CD14-positive monocyte (primary cell): ENCODE measurements around the gene RNF151. TPM values are rescaled to one million over a fixed set of nuclear protein-coding genes. Genes with fewer than 3 reads are reported as not detected.

Experiments
- DNase-seq, 3 donors: peaks; one replicate each; pipeline ENCODE4 v3.0.0-alpha.2; 2011 to 2022
- H2AFZ ChIP-seq: 2 replicates; pipeline ENCODE4 v1.6.0; 2012; ENCODE audit warnings: mild to moderate bottlenecking, low read depth, low read length, inconsistent platforms; ENCODE audit not compliant: insufficient read depth, poor library complexity, severe bottlenecking
- H3K27ac ChIP-seq, 2 donors: 1 replicate in 1 of 2; 2 replicates in 1 of 2; pipeline ENCODE4 v1.5.1; 2012 to 2013; ENCODE audit warnings: low read length in 2 of 2, control low read depth in 1 of 2, inconsistent platforms in 1 of 2, low read depth in 1 of 2, mild to moderate bottlenecking in 1 of 2
- H3K27me3 ChIP-seq, 2 donors: one replicate each; pipeline versions ENCODE4 v1.6.0 to v1.6.1; 2011 to 2013; ENCODE audit warnings: low read length in 2 of 2; ENCODE audit not compliant: control insufficient read depth in 2 of 2, insufficient read depth in 2 of 2
- H3K36me3 ChIP-seq, 2 donors: replicated peaks in 1 of 2; 1 replicate in 1 of 2; 2 replicates in 1 of 2; pipeline versions ENCODE4 v1.5.1 to v1.6.1; 2012 to 2013; ENCODE audit warnings: low read length in 2 of 2, control low read depth in 1 of 2, inconsistent platforms in 1 of 2, mild to moderate bottlenecking in 1 of 2; ENCODE audit not compliant: insufficient read depth in 2 of 2, control insufficient read depth in 1 of 2
- H3K4me1 ChIP-seq, 2 donors: 1 replicate in 1 of 2; 2 replicates in 1 of 2; pipeline versions ENCODE4 v1.5.1 to v1.6.1; 2012 to 2013; ENCODE audit warnings: low read length in 2 of 2, control low read depth in 1 of 2, inconsistent platforms in 1 of 2, mild to moderate bottlenecking in 1 of 2, moderate library complexity in 1 of 2; ENCODE audit not compliant: insufficient read depth in 2 of 2, control insufficient read depth in 1 of 2
- H3K4me2 ChIP-seq: replicated peaks from 2 replicates; pipeline ENCODE3; 2012; ENCODE audit warnings: low read length, moderate library complexity, mild to moderate bottlenecking; ENCODE audit not compliant: poor library complexity, severe bottlenecking; ENCODE audit errors: extremely low read depth
- H3K4me3 ChIP-seq, 3 experiments: fragments of 200-600 bp in 1 of 3; sonication (generic) in 1 of 3; replicated peaks in 1 of 3; 1 replicate in 2 of 3; 2 replicates in 1 of 3; pipeline ENCODE4 v1.5.1; 2011 to 2013; ENCODE audit warnings: low read length in 3 of 3, mild to moderate bottlenecking in 3 of 3, control low read depth in 2 of 3, low read depth in 2 of 3, inconsistent platforms in 1 of 3, moderate library complexity in 1 of 3
- H3K79me2 ChIP-seq: 2 replicates; pipeline ENCODE4 v1.6.0; 2012; ENCODE audit warnings: mild to moderate bottlenecking, control low read depth, inconsistent platforms, low read length, moderate library complexity; ENCODE audit not compliant: insufficient read depth
- H3K9ac ChIP-seq: 2 replicates; pipeline ENCODE4 v1.6.0; 2017; ENCODE audit warnings: low read length, mild to moderate bottlenecking; ENCODE audit not compliant: insufficient read depth, poor library complexity, severe bottlenecking
- H3K9me3 ChIP-seq, 2 donors: replicated peaks in 1 of 2; 1 replicate in 1 of 2; 2 replicates in 1 of 2; pipeline versions ENCODE4 v1.5.1 to v1.6.1; 2012 to 2013; ENCODE audit warnings: low read length in 2 of 2, control low read depth in 1 of 2; ENCODE audit not compliant: control insufficient read depth in 1 of 2, insufficient read depth in 1 of 2
- H4K20me1 ChIP-seq: 2 replicates; pipeline ENCODE4 v1.6.0; 2012; ENCODE audit warnings: mild to moderate bottlenecking, low read length, control low read depth, moderate library complexity; ENCODE audit not compliant: insufficient read depth
- H3K27ac Mint-ChIP-seq, 7 donors: one replicate each; pipeline ENCODE4 v1.8.0; 2020; ENCODE audit warnings: mild to moderate bottlenecking in 7 of 7, mixed read lengths in 7 of 7, moderate library complexity in 6 of 7, inconsistent platforms in 2 of 7
- H3K27me3 Mint-ChIP-seq, 3 donors: one replicate each; pipeline ENCODE4 v1.8.0; 2021 to 2022; ENCODE audit warnings: low read depth in 3 of 3, mild to moderate bottlenecking in 3 of 3, mixed read lengths in 3 of 3, moderate library complexity in 3 of 3, inconsistent platforms in 1 of 3
- H3K36me3 Mint-ChIP-seq, 2 donors: one replicate each; pipeline ENCODE4 v1.8.0; 2020; ENCODE audit warnings: mixed read lengths in 2 of 2, inconsistent platforms in 1 of 2, mild to moderate bottlenecking in 1 of 2
- H3K4me1 Mint-ChIP-seq: one replicate; pipeline ENCODE4 v1.8.0; 2020; ENCODE audit warnings: mild to moderate bottlenecking, mixed read lengths
- H3K4me3 Mint-ChIP-seq, 2 donors: one replicate each; pipeline ENCODE4 v1.8.0; 2020; ENCODE audit warnings: mild to moderate bottlenecking in 2 of 2, mixed read lengths in 2 of 2, moderate library complexity in 1 of 2
- H3K9me3 Mint-ChIP-seq, 7 donors: one replicate each; pipeline ENCODE4 v1.8.0; 2020 to 2022; ENCODE audit warnings: mixed read lengths in 7 of 7, mild to moderate bottlenecking in 6 of 7, moderate library complexity in 6 of 7, inconsistent platforms in 2 of 7
- WGBS: methylation state at CpG from one replicate; pipeline ENCODE4 v1.1.5; 2013; ENCODE audit warnings: missing lambda C conversion rate; ENCODE audit not compliant: insufficient coverage; 5-methylcytosine and 5-hydroxymethylcytosine counted together
- intact Hi-C, 2 donors: fragments of 100-400 bp; cut with micrococcal nuclease; formaldehyde crosslinking; loops; one replicate each; pipeline versions ENCODE4 v1.15.0 to v1.15.1; 2023
- polyA plus RNA-seq, 3 donors: library from polyadenylated mRNA; depleted of rRNA in 1 of 3; unstranded in 2 of 3; stranded (reverse) in 1 of 3; fragments of 300-500 nt in 2 of 3; fragments of >200 nt in 1 of 3; fragmentation: Illumina TruSeq in 2 of 3; gene quantifications; 1 replicate in 2 of 3; 2 replicates in 1 of 3; pipeline ENCODE4 v1.2.3, GENCODE V29; 2012 to 2021
- TF ChIP-seq, protein P1 (sequence below): fragments of 200-600 bp; IDR thresholded peaks from one replicate; pipeline ENCODE4 v1.8.0; 2022; ENCODE audit warnings: antibody characterized with exemption, mild to moderate bottlenecking

The RNF151 gene
- polyA plus RNA-seq, 3 donors = not detected

- Histone ChIP-seq H3K9me3 (peaks cover 7 to 8% of the 10 kb centered on the region in 2 donors), H3K27me3 (peaks cover 20 to 33% of the 10 kb centered on the region in 2 donors), H3K4me3 (no peak overlapping the region), H3K9ac (no peak overlapping the region), H3K4me2 (peak overlapping the region; percentile 34), H3K4me1 (peaks cover 23% of the 10 kb centered on the region in 2 donors), H4K20me1 (peaks cover 2% of the 10 kb centered on the region), H3K36me3 (peaks cover 12 to 18% of the 10 kb centered on the region in 2 donors), H3K79me2 (no peaks in the 10 kb centered on the region), H3K27ac (no peak overlapping the region), H2AFZ (no peak overlapping the region)
- peaks cover 25 to 26% of the 10 kb centered on the region in 2 donors for H3K36me3 Mint-ChIP-seq
- peaks cover 35 to 52% (median 42%) of the 10 kb centered on the region in 3 donors for H3K27me3 Mint-ChIP-seq
- no peak overlapping the region for H3K4me3 Mint-ChIP-seq
- DNase-seq = no peak
- intact Hi-C loops = no loop called here
- TF ChIP-seq, protein P1, sequence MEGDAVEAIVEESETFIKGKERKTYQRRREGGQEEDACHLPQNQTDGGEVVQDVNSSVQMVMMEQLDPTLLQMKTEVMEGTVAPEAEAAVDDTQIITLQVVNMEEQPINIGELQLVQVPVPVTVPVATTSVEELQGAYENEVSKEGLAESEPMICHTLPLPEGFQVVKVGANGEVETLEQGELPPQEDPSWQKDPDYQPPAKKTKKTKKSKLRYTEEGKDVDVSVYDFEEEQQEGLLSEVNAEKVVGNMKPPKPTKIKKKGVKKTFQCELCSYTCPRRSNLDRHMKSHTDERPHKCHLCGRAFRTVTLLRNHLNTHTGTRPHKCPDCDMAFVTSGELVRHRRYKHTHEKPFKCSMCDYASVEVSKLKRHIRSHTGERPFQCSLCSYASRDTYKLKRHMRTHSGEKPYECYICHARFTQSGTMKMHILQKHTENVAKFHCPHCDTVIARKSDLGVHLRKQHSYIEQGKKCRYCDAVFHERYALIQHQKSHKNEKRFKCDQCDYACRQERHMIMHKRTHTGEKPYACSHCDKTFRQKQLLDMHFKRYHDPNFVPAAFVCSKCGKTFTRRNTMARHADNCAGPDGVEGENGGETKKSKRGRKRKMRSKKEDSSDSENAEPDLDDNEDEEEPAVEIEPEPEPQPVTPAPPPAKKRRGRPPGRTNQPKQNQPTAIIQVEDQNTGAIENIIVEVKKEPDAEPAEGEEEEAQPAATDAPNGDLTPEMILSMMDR = no peak
- no peak overlapping the region for H3K27ac Mint-ChIP-seq
- peaks cover 20% of the 10 kb centered on the region for H3K4me1 Mint-ChIP-seq
- 3% methylated on average over 11 of the region's 25 CpGs for WGBS
- peaks cover 0 to 16% (median 11%) of the 10 kb centered on the region in 7 donors for H3K9me3 Mint-ChIP-seq
These were observed 23.4 kb downstream of the RNF151 start for GRCh38 chr16:1990101-1990350.

- 3% methylated on average over 35 of the region's 50 CpGs for WGBS
- peak overlapping the region; percentile 19 for H3K9ac ChIP-seq
- no peak overlapping the region for H3K27ac ChIP-seq
- peaks cover 11 to 15% of the 10 kb centered on the region in 2 donors for H3K36me3 ChIP-seq
- peaks cover 2% of the 10 kb centered on the region for H4K20me1 ChIP-seq
- TF ChIP-seq, protein P1 = no peak
- H3K9me3 ChIP-seq = peaks cover 7 to 8% of the 10 kb centered on the region in 2 donors
- peak overlapping the region; percentile 54 for H2AFZ ChIP-seq
- peak overlapping the region in 1 of 3 experiments; percentile 17 for H3K4me3 ChIP-seq
- no peaks in the 10 kb centered on the region for H3K79me2 ChIP-seq
- H3K4me2 ChIP-seq = peak overlapping the region; percentile 34
- intact Hi-C loops = no loop called here
- no peak for DNase-seq
- peak overlapping the region in 1 of 7 donors; percentile 69 for H3K27ac Mint-ChIP-seq
- peaks cover 0 to 16% (median 11%) of the 10 kb centered on the region in 7 donors for H3K9me3 Mint-ChIP-seq
- peak overlapping the region; percentile 27 to 79 for H3K4me3 Mint-ChIP-seq
- peaks cover 18% of the 10 kb centered on the region in 2 donors for H3K4me1 ChIP-seq
- peaks cover 15% of the 10 kb centered on the region for H3K4me1 Mint-ChIP-seq
- peaks cover 25 to 29% of the 10 kb centered on the region in 2 donors for H3K36me3 Mint-ChIP-seq
- peaks cover 20 to 33% of the 10 kb centered on the region in 2 donors for H3K27me3 ChIP-seq
- peaks cover 35 to 52% (median 42%) of the 10 kb centered on the region in 3 donors for H3K27me3 Mint-ChIP-seq
These were observed 23.9 kb downstream of the RNF151 start for GRCh38 chr16:1990351-1991134.
